NB4 (cell line): Measurements from ENCODE around the gene LRRC27.

Experiments
- CTCF ChIP-seq: IDR thresholded peaks from one replicate; pipeline ENCODE4 v1.5.1; 2012; ENCODE audit warnings: low read depth, low read length
- MYC ChIP-seq: IDR thresholded peaks from 2 replicates; pipeline ENCODE4 v1.6.1; 2011; ENCODE audit warnings: low read depth, low read length
- POLR2A ChIP-seq: IDR thresholded peaks from 2 replicates; pipeline ENCODE4 v1.6.1; 2011; ENCODE audit warnings: mild to moderate bottlenecking; ENCODE audit not compliant: insufficient read length; ENCODE audit errors: extremely low read depth

GRCh38 chr10:132413226-132414205 is 81.5 kb downstream of the LRRC27 start:
- TF ChIP-seq MYC (no peak), CTCF (no peak), POLR2A (no peak)
